Glomerular visceral epithelial cell (primary cell): ENCODE results near the gene CNBP.
"Not testable (repeated sequence)": the region's sequence is repeated elsewhere in the genome, so short reads cannot be mapped to it uniquely, and the experiment has no call there.

Experiments used
- DNase-seq: peaks from one replicate; pipeline ENCODE4 v3.0.0-alpha.2; 2016; ENCODE audit errors: extremely low spot score

Gene CNBP

GRCh38 chr3:129184784-129185542 is 1.3 kb upstream of the CNBP start:
- not testable (repeated sequence) for DNase-seq

- DNase-seq: peak; percentile 17
These were observed 631 bp upstream of the CNBP start for GRCh38 chr3:129184396-129184657.

GRCh38 chr3:129182390-129183185 is 1.1 kb downstream of the CNBP start:
- peak; percentile 7 for DNase-seq

GRCh38 chr3:129181819-129182218 is 1.9 kb downstream of the CNBP start:
- DNase-seq: no peak

GRCh38 chr3:129180461-129180860 is 3.2 kb downstream of the CNBP start:
- DNase-seq: no peak

- no peak for DNase-seq
These were observed 7.6 kb downstream of the CNBP start for GRCh38 chr3:129176051-129176450.

- DNase-seq: no peak
These were observed 10.0 kb downstream of the CNBP start for GRCh38 chr3:129173725-129174124.

GRCh38 chr3:129173206-129173605 is 10.5 kb downstream of the CNBP start:
- DNase-seq: no peak

- DNase-seq: no peak
These were observed 16.9 kb downstream of the CNBP start for GRCh38 chr3:129166579-129167332.

GRCh38 chr3:129165594-129165993 is 18.1 kb downstream of the CNBP start:
- DNase-seq: not testable (repeated sequence)

- DNase-seq: no peak
These were observed 19.2 kb downstream of the CNBP start for GRCh38 chr3:129164500-129164899.

GRCh38 chr3:129162729-129163579 is 20.7 kb downstream of the CNBP start:
- peak; percentile 17 for DNase-seq

GRCh38 chr3:129161860-129162271 is 21.8 kb downstream of the CNBP start:
- peak; percentile 22 for DNase-seq

GRCh38 chr3:129160891-129161859 is 22.5 kb downstream of the CNBP start, which contains the start of gene ISY1:
TSS of gene ISY1 (minus strand) at chr3:129161063. CDS start at chr3:129160975, 88 bp downstream.
- DNase-seq: peak; percentile 95

GRCh38 chr3:129144786-129145185 is 38.9 kb downstream of the CNBP start:
- no peak for DNase-seq

GRCh38 chr3:129141011-129141410 is 42.7 kb downstream of the CNBP start:
- not testable (repeated sequence) for DNase-seq

- DNase-seq: no peak
These were observed 43.8 kb downstream of the CNBP start for GRCh38 chr3:129139911-129140310.

- DNase-seq: not testable (repeated sequence)
These were observed 47.4 kb downstream of the CNBP start for GRCh38 chr3:129136275-129136674.

GRCh38 chr3:129132097-129132866 is 51.4 kb downstream of the CNBP start:
- DNase-seq: no peak
